ENCODE measurements around the gene RBM11. TPM values are rescaled to one million over a fixed set of nuclear protein-coding genes. Genes with fewer than 3 reads are reported as not detected.

Gene RBM11
- total RNA-seq, 4 donors from 2014 or later, result 10.3 to 14.8 (median 14.0) TPM

- intact Hi-C loops (cut with DNase I), result no loop called here
- H3K4me1 ChIP-seq, result peaks cover 0 to 6% of the 10 kb centered on the region in 2 donors
- peak in 1 of 2 donors; percentile 39 for TF ChIP-seq POLR2A (IDR thresholded peaks at IDR 0.05)
- TF ChIP-seq CTCF (IDR thresholded peaks at IDR 0.05), result no peak
- no peak overlapping the region for H3K4me3 ChIP-seq (replicated peaks in 1 of 3)
- H3K27ac ChIP-seq, result peak overlapping the region in 1 of 3 donors; percentile 13
- WGBS, 2 donors, result 22 to 33% methylated on average over 25 to 39 of the region's 39 CpGs
- H3K36me3 ChIP-seq, result no peaks in the 10 kb centered on the region
- H3K9me3 ChIP-seq, result no peaks in the 10 kb centered on the region
- H3K27me3 ChIP-seq, result no peaks in the 10 kb centered on the region
- DNase-seq, result peak; percentile 61 to 86
Measured at GRCh38 chr21:14273736-14274538, 58.0 kb downstream of the RBM11 start.

- 47 to 57% methylated on average over 4 of the region's 4 CpGs for WGBS, 2 donors
- Histone ChIP-seq H3K27me3 (no peaks in the 10 kb centered on the region), H3K9me3 (no peaks in the 10 kb centered on the region), H3K36me3 (no peaks in the 10 kb centered on the region), H3K4me3 (replicated peaks in 1 of 3) (no peak overlapping the region), H3K4me1 (peaks cover 0 to 6% of the 10 kb centered on the region in 2 donors), H3K27ac (no peak overlapping the region)
- no peak for DNase-seq
- TF ChIP-seq POLR2A (IDR thresholded peaks at IDR 0.05) (no peak), CTCF (IDR thresholded peaks at IDR 0.05) (no peak)
- intact Hi-C loops (cut with DNase I), result no loop called here
Measured at GRCh38 chr21:14275702-14276205, 59.8 kb downstream of the RBM11 start.

Other genes with a start within 250 kb of the RBM11 start
- gene LIPI, start 5.2 kb upstream of the RBM11 start, total RNA-seq, result 1 to 10 TPM in 3 of 4 donors, not detected in 1; 1.9 to 7.9 (median 5.9) TPM
- gene HSPA13, start 167.0 kb downstream of the RBM11 start, total RNA-seq, result 10 to 100 TPM; 19.6 to 26.9 (median 21.5) TPM

All from thyroid gland (tissue), 4 donors.